HG03342 (cell line): ENCODE data around the gene ERICH4.
"Not testable (repeated sequence)": the region's sequence is repeated elsewhere in the genome, so short reads cannot be mapped to it uniquely, and the experiment has no call there.

Experiments
- ATAC-seq: cut with Tn5 transposase; IDR thresholded peaks from one replicate; pipeline ENCODE4 v1.9.1; 2021; ENCODE audit warnings: mild to moderate bottlenecking, moderate library complexity; ENCODE audit not compliant: unreplicated experiment

Gene ERICH4, protein sequence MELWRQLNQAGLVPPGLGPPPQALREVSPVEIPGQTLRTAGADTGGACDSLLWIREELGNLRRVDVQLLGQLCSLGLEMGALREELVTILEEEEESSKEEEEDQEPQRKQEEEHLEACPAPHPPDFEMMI

DNA sequence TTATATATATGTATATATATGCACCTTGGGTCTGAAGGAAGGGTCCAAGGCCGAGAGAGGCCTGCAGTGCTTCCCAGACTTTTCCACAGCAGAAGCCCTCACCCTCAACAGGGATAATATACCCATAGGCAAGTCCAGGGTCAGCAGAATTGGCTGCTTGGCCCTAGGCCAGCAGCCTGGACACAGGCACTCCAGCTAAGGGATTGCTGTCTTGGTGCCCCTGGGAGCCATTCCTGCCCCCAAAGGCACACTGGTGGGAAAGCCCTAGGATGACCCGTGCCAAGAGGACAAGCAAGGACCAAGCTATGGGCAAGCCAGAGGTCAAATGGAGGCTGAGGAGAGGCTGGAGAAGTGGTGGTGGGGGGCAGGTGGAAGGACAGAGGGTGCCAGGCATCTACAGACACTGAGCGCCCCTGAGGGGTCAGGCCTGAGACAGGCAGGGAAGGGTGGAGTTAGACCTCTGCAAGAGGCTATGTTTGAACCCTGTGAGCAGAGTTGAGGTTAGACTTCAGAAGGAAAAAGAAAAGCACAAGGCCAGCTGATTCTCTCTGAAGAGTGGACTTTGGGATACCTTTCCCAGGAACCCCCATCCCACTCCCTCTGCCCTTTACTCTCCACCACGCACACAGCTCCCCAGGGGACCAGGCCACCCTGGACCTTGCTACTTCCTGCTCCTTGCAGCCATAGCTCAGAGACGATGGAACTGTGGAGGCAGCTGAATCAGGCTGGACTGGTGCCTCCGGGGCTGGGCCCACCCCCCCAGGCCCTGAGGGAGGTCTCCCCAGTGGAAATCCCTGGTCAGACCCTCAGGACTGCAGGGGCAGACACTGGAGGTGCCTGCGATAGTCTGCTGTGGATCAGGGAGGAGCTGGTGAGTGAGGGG, at the start of gene ERICH4:
Gene ERICH4, plus strand, starts transcription at position 684 of the 883 bp plus-strand sequence. Its CDS starts 14 bp downstream, at position 698.
- ATAC-seq, result no peak

- no peak for ATAC-seq
Observed at GRCh38 chr19:41395355-41395754, 47.6 kb upstream of the ERICH4 start.

- ATAC-seq, result peak; percentile 89
Observed at GRCh38 chr19:41397086-41398049, 45.6 kb upstream of the ERICH4 start, which contains the start of the genes BCKDHA and EXOSC5. TSS of gene BCKDHA (plus strand) at chr19:41397818. CDS start at chr19:41397828, 10 bp downstream. TSS of gene EXOSC5 (minus strand) at chr19:41397359. CDS start at chr19:41397328, 31 bp downstream.

GRCh38 chr19:41398050-41398418, 44.9 kb upstream of the ERICH4 start:
- no peak for ATAC-seq

GRCh38 chr19:41398598-41398997, 44.4 kb upstream of the ERICH4 start:
- ATAC-seq, result no peak

GRCh38 chr19:41399091-41399490, 43.9 kb upstream of the ERICH4 start:
- ATAC-seq, result no peak

- ATAC-seq, result no peak
Observed at GRCh38 chr19:41399525-41399924, 43.4 kb upstream of the ERICH4 start.

DNA sequence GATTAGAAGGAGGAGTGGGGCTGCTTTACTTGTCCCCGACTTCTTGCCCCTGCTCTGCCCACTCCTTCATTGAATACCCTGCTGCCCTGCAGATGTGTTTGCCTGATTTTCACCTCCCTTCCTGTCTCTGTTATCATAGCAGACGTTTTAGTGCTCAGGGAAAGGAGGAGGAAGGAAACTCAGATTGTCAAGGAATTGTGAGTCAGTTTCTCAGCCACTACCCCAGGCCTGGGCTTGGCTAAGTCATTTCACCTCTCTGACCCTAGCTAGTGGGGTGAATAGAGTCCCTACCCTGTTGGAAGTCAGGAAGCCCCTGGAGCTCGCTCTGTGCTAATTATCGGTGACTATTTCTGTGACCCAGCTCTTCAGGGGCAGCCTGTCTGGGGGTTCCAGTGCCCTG, 41.5 kb upstream of the ERICH4 start:
- ATAC-seq, result no peak

GRCh38 chr19:41402010-41402409, 40.9 kb upstream of the ERICH4 start:
- no peak for ATAC-seq

- ATAC-seq, result no peak
Observed at GRCh38 chr19:41403181-41403970, 39.6 kb upstream of the ERICH4 start.

- ATAC-seq, result no peak
Observed at GRCh38 chr19:41405776-41406175, 37.2 kb upstream of the ERICH4 start.

GRCh38 chr19:41407271-41407670, 35.7 kb upstream of the ERICH4 start:
- ATAC-seq, result no peak

DNA sequence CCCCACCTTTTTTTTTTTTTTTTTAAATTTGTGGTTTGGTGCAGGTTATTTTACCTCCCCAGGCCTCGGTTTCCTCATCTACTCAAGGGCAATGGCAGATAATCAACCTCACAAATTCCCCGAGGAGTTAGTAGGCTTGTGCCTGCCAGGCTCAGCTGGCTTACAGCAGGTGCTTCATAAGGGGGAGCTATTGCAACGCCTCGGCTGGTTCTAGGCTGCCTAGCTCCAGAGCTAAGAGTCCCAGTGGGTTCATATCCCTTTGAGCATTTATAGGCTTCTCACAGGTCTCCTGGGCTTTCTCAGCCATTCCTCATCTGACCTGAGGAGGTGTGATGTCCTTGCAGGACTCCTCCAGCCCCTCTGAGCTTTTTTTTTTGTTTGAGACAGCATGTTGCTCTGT, 34.7 kb upstream of the ERICH4 start:
- no peak for ATAC-seq

DNA sequence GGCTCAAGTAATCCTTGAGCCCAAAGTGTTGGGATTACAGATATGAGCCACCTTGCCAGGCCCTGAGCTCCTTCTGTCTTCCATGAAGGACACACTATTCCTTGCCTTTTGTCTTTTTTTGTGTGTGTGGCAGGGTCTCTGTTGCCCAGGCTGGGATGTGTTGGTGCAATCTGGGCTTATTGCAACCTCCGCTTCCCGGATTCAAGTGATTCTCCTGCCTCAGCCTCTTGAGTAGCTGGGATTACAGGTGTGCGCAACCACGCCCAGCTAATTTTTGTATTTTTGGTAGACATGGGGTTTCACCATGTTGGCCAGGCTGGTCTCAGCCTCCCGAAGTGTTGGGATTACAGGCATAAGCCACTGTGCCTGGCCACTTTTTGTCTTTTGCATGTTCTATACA, 34.1 kb upstream of the ERICH4 start:
- not testable (repeated sequence) for ATAC-seq

DNA sequence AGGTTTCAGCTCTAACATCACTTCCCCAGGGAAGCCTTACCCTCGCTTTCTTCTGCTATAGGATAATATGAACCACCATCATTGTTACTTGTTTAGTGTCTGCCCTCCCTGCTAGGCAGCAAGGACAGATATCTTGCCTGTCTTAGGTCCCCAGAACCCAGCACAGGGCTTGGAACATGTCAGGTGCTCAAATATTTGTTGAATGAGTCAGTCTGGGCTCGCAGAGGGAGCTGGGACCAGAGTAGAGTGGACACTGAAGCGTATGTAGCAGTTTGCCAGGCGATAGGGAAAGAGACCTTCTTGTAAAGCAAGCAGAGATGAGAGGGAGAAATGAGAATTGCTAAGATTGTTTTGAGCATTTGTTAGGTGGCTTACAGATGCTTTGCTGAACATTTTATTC, 33.7 kb upstream of the ERICH4 start:
- no peak for ATAC-seq

GRCh38 chr19:41410336-41411054, 32.5 kb upstream of the ERICH4 start:
- no peak for ATAC-seq

- no peak for ATAC-seq
Observed at GRCh38 chr19:41411100-41411967, 31.6 kb upstream of the ERICH4 start.

DNA sequence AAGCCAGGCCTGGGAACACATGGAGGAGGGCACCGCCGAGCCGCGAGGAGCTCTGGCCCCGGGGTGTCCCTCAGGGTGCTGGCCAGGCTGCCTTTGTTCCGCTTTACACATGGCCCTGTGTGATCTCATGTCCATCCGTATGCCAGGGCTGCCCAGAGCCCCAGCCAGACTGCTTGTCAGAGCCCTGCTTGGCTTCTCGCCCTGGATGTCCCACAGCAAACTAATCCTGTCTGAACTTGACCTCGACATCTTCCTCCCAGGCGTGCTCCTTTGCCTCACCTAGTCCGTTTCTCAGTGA, 31.0 kb upstream of the ERICH4 start:
- no peak for ATAC-seq

DNA sequence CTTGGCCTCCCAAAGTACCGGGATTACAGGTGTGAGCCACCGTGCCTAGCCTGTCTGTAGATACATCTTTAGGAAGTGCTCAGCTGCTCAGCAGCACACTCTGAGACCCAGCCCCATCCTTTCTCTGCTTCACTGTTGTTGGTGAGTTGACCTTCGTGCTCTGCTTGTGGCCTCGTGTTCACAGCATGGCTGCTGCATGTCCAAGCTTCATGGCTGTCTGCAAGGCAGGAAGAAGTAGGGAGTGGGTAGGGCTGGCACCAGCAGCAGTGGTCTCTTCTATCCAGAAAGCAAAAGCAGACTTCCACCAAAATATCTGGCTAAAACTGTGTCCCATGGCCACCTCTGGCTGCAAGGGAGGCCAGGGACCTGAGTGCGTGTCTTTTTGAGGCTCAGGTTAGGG, 30.0 kb upstream of the ERICH4 start:
- ATAC-seq, result no peak
